Erythroblast (primary cell): ENCODE results near the gene MBD3.

Experiments
- GATA1 ChIP-seq: IDR thresholded peaks from 2 replicates; pipeline ENCODE4 v1.6.1; 2011; ENCODE audit warnings: low read depth, mild to moderate bottlenecking, control low read depth, low read length, moderate library complexity
- POLR2A ChIP-seq: IDR thresholded peaks from 2 replicates; pipeline ENCODE4 v1.6.1; 2011; ENCODE audit warnings: mild to moderate bottlenecking, low read length

DNA sequence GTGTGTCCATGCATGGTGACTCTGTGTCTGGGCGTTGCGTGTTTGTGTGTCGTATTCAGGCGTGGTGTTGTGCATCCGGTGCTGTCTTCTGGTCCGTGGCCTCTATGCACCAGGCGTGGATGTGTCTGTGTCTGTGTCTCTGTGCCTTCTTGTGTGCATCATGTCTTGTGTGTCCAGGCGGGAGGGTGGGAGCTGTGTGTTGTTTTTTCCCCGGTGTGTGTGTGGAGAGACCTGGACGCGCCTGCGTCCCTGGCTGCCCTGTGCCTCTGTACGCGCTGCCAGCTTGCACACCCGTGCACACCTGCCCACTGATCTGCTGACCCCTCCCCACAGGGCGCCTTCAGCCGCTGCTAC lies 67.7 kb downstream of the MBD3 start:
- TF ChIP-seq POLR2A (no peak), GATA1 (no peak)
